Fibroblast of pulmonary artery (primary cell): ENCODE results near the gene SLC7A9.

Experiments used
- DNase-seq: peaks from one replicate; pipeline ENCODE4 v3.0.0-alpha.2; 2010; ENCODE audit warnings: low read depth
- H3K4me3 ChIP-seq: replicated peaks from 2 replicates; pipeline ENCODE4 v1.5.1; 2011; ENCODE audit warnings: low read depth, mild to moderate bottlenecking, control low read depth, low read length, moderate library complexity
- TF ChIP-seq, protein P1 (sequence below): IDR thresholded peaks from 2 replicates; pipeline ENCODE4 v1.5.1; 2011; ENCODE audit warnings: mild to moderate bottlenecking, control low read depth, low read length, inconsistent platforms; ENCODE audit errors: missing control alignments

Gene SLC7A9

DNA sequence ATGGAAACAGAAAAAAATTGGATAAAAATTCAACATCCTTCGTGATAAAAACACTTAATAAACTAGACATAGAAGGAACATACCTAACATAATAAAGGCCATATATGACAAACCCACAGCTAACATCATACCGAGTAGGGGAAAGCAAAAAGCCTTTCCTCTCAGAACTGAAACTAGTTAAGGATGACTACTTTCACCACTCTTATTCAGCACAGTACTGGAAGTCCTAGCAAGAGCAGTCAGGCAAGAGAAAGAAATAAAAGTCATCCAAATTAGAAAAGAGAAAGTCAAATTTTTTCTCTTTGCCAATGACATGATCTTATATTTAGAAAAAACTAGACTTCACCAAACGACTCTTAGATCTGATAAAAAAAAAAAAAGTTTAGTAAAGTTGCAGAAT is 25.8 kb upstream of the SLC7A9 start:
- no peak overlapping the region for H3K4me3 ChIP-seq
- DNase-seq = no peak
- TF ChIP-seq, protein P1, sequence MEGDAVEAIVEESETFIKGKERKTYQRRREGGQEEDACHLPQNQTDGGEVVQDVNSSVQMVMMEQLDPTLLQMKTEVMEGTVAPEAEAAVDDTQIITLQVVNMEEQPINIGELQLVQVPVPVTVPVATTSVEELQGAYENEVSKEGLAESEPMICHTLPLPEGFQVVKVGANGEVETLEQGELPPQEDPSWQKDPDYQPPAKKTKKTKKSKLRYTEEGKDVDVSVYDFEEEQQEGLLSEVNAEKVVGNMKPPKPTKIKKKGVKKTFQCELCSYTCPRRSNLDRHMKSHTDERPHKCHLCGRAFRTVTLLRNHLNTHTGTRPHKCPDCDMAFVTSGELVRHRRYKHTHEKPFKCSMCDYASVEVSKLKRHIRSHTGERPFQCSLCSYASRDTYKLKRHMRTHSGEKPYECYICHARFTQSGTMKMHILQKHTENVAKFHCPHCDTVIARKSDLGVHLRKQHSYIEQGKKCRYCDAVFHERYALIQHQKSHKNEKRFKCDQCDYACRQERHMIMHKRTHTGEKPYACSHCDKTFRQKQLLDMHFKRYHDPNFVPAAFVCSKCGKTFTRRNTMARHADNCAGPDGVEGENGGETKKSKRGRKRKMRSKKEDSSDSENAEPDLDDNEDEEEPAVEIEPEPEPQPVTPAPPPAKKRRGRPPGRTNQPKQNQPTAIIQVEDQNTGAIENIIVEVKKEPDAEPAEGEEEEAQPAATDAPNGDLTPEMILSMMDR = no peak

DNA sequence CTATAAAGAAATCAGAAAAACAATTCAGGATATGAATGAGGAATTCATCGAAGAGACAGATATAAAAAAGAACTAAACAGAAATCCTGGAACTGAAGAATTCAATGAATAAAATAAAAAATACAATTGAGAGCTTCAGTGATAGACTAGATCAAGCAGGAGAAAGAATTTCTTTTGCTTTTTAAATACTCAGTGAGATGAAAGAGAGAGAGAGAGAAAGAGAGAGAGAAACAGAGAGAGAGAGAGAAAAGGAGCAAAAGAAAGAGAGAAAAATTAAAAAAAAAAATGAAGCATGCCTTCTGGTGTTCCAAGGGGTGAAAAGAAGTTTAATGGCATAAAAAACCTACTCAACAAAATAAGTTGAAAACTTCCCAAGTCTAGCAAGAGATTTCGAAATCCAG is 22.0 kb upstream of the SLC7A9 start:
- no peak for DNase-seq
- TF ChIP-seq, protein P1 = no peak

DNA sequence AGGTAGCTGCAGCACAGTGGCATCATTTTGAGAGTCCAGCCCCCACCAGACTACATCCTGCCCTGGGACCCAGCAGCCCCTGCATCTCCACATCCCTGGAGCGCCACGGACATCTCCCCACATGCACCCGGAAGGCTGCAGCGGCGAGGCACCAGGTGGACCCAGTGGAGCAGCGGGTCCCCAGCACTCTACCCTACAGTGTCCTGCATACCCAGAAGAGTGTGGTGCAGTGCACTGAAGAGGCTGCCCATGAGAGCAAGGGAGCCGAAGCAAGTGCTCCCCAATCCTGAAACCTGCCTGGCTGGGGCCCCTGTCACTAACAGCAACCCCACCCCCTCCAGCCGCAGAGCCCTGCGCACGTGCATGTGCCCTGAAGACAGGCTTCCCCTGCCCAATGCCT is 21.3 kb upstream of the SLC7A9 start:
- TF ChIP-seq, protein P1 = no peak
- no peak overlapping the region for H3K4me3 ChIP-seq
- DNase-seq = no peak

More for the DNA sequence above, 22.0 kb upstream of the SLC7A9 start:
- no peak overlapping the region for H3K4me3 ChIP-seq

DNA sequence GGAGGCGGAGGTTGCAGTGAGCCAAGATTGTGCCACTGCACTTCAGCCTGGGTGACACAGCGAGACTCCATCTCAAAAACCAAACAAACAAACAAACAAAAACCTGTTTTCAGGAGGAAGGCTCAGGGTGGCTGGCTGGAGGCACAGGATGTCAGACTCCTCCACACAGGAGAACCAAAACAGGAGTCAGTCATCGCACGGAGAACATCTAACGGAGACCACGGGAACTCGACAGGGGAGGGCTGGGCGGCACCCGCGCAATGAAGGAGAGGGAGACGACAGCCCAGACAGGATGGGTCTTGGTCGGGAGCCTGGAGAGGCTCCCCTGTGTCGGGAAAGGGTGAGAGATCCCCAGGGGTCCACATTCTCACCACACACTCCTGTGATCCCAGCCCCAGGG is 20.8 kb upstream of the SLC7A9 start:
- DNase-seq = no peak
- H3K4me3 ChIP-seq = no peak overlapping the region
- TF ChIP-seq, protein P1 = no peak

DNA sequence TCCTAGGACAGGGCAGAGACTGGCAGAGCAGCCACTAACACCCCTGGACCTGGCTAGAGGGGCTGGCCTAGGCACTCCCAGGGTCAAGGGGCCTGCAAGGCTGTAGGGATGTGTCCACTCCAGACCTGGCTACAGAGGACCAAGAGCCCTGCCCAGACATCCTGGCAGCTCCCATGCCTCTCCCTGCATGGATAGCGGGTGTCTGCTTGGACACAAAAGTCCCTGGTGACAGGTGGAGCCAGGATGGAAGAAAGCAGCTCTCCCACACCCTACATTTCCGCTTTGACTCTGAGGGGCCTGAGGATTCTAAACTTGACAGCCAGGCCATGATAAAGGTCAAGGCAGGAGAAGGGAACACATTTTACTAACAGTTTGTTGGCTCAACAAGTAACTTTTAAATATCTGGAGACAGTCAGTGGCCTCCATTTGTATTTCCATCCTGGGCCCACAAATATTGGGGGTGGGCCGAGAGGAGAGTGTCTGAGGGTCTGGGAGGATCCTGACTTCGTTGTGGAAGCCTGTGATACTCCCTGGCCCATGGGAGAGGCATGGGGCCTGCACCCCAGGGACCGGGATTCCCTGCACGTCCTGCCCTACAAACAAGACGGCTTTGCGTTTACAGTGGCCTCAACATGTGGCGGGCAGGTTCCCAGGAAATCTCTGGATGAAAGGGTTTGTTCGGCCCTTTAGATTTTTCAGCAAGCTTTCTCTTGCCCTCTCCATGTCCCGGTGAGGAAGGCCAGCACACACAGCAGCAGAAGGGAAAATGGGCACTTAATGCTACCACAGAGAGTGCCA is 19.8 kb upstream of the SLC7A9 start:
- H3K4me3 ChIP-seq = no peak overlapping the region
- TF ChIP-seq, protein P1 = no peak
- no peak for DNase-seq

DNA sequence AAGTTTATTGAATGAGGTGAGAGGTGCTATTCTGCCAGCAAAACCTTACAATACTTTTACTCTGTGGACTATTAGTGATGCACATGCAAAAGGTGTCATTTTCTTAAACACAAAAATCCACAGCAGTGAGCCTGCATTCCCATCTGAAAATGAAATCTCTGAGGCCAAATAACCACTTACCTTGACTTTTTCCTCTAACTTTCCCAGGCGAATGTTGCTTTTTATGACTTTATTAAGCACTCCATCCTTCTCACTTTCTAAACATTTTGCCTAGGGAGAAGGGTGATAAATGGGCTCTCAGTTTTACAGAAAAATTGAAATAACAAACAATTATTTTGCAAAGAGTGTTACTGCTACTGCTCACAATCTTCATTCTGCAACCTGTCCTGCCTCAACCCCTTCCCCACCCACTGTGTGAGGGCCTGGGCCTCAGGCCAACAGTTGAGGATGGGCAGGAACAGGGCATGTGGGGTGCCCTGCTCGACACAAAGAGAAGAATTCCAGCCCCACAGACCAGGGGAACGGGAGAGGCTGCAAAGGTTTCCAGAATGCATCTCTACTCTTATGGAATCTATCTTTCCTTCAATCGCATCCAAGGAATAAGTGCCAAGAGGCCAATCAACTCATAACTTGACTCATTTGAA is 18.1 kb upstream of the SLC7A9 start:
- TF ChIP-seq, protein P1 = no peak
- no peak for DNase-seq
- no peak overlapping the region for H3K4me3 ChIP-seq
